ENCODE data around the gene NPHS1. TPM values are rescaled to one million over a fixed set of nuclear protein-coding genes. Genes with fewer than 3 reads are reported as not detected.

The NPHS1 gene
- total and polyA plus RNA-seq, 2 of the 8 experiments (the other 6 are each of a cell fraction or from before 2014, with no cell fraction given), result 1.3 to 1.4 TPM

DNA sequence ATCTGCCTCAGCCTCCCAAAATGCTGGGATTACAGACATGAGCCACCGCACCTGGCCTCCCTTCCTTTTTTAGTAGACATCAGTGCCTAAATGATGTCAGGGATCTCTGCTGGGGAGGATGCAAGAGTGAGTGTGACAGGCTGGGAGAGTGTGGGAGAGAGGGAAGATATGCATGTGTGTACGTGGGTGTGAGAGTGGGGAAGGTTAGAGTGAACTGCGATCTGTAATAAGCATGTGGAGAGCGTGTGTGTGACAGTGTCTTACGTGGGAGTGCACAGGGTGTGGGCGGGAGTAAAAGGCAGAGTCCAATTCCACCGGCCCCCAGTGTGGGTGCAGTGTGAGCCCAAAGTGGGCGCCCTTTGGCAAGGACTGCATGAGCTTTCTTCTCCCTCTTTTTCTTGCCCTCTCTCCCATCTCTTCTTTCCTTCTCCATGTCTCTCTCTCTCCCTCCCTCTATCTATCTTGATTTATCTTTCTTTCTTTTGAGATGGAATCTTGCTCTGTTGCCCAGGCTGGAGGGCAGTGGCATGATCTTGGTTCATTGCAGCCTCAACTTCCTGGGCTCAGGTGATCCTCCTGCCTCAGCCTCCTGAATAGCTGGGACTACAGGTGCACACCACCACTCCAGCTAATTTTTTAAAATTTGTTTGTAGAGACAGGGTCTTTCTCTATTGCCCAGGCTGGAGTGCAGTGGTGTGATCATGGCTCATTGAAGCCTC lies 893 bp upstream of the NPHS1 start:
- WGBS, 2 experiments (ENCODE audit: extremely low coverage in 1 of 2, insufficient coverage in 1 of 2, insufficient read length in 1 of 2, insufficient replicate concordance in 2 of 2, low coverage in 1 of 2, low lambda C conversion rate in 2 of 2, missing lambda C conversion rate in 1 of 2), result 89% methylated on average over 8 of the region's 8 CpGs; no CpG with 5 or more reads in 1 of the 2 experiments
- no peak overlapping the region for H3K4me3 ChIP-seq (ENCODE audit: extremely low read depth in 1 of 4, insufficient read depth in 2 of 4, low read depth in 3 of 4, low read length in 4 of 4)
- no peak overlapping the region for H2BK12ac ChIP-seq (ENCODE audit: low read depth, low read length)
- H3K56ac ChIP-seq (replicated peaks; ENCODE audit: insufficient read length, low read depth, low read length), result no peak overlapping the region
- no peak overlapping the region for H3K9ac ChIP-seq (replicated peaks in 1 of 4; ENCODE audit: extremely low read depth in 1 of 4, low read depth in 3 of 4, low read length in 3 of 4)
- H4K5ac ChIP-seq (ENCODE audit: insufficient read length, low read depth, low read length), result no peak overlapping the region
- H3K4me2 ChIP-seq (ENCODE audit: insufficient read depth in 1 of 2, low read depth in 2 of 2, low read length in 2 of 2), result no peak overlapping the region
- no peak overlapping the region for H2BK120ac ChIP-seq (replicated peaks; ENCODE audit: low read depth, low read length)
- peaks cover 0 to 12% (median 7%) of the 10 kb centered on the region in 4 experiments; a peak in 5 of 7 replicates for H3K4me1 ChIP-seq (replicated peaks in 1 of 4; ENCODE audit: control insufficient read depth in 3 of 4, insufficient read depth in 4 of 4, low read length in 3 of 4)
- H3K27me3 ChIP-seq (replicated peaks in 1 of 4; ENCODE audit: control insufficient read depth in 3 of 4, extremely low read depth in 1 of 4, insufficient read depth in 3 of 4, low read length in 3 of 4), result peaks cover 3 to 36% (median 29%) of the 10 kb centered on the region in 4 experiments
- no peak overlapping the region for H2AFZ ChIP-seq (ENCODE audit: low read length)
- H3K79me2 ChIP-seq (ENCODE audit: control insufficient read depth in 1 of 2, insufficient read depth in 2 of 2, low read length in 2 of 2), result no peaks in the 10 kb centered on the region
- H2AK5ac ChIP-seq (ENCODE audit: low read depth, low read length), result peak overlapping the region; percentile 75; the same call in 1 of the 2 replicates
- no peaks in the 10 kb centered on the region for H3K9me3 ChIP-seq (ENCODE audit: insufficient read depth in 2 of 2, low read depth in 1 of 2, low read length in 1 of 2)
- no peak overlapping the region for H3K27ac ChIP-seq (ENCODE audit: low read depth, low read length)
- H2BK20ac ChIP-seq (ENCODE audit: low read length), result no peak overlapping the region
- no peak overlapping the region for H3K18ac ChIP-seq (ENCODE audit: extremely low read depth, low read length)
- CTCF ChIA-PET (ENCODE audit: partially characterized antibody), result interaction anchor here (0.8 to 1.8 kb wide), 5 partner anchors 32 to 112 kb away, joined by 3 to 4 read pairs (median 3); no protein-coding TSS in a partner anchor
- peaks cover 0 to 1% of the 10 kb centered on the region in 2 experiments for H4K20me1 ChIP-seq (replicated peaks in 1 of 2; ENCODE audit: control insufficient read depth in 1 of 2, insufficient read depth in 2 of 2, low read length in 2 of 2)
- no peak overlapping the region for H4K91ac ChIP-seq (replicated peaks; ENCODE audit: insufficient read length, low read length)
- no peaks in the 10 kb centered on the region for H3K36me3 ChIP-seq (ENCODE audit: control insufficient read depth in 2 of 4, insufficient read depth in 4 of 4, low read length in 3 of 4)
- H3K23me2 ChIP-seq (ENCODE audit: low read depth, low read length), result peaks cover 8% of the 10 kb centered on the region; the same call in 1 of the 2 replicates
- POLR2A ChIA-PET (ENCODE audit: partially characterized antibody), result interaction anchor here (1.0 kb wide), 1 partner anchor 8 kb away, joined by 4 read pairs; no protein-coding TSS in a partner anchor
- no peak for FAIRE-seq
- no peak overlapping the region for H4K8ac ChIP-seq (ENCODE audit: extremely low read depth, insufficient read depth, low read length)
- no peak for DNase-seq (ENCODE audit: low read depth in 1 of 2, low spot score in 2 of 2)
- H3K14ac ChIP-seq (ENCODE audit: insufficient read length), result no peak overlapping the region
- no peak overlapping the region for H2BK5ac ChIP-seq (ENCODE audit: low read depth, low read length)
- H3K23ac ChIP-seq (ENCODE audit: insufficient read length), result no peak overlapping the region
- H2BK15ac ChIP-seq (ENCODE audit: low read length), result no peak overlapping the region
- no peak overlapping the region for H3K4ac ChIP-seq (replicated peaks; ENCODE audit: insufficient read length, low read depth, low read length)
- no peaks in the 10 kb centered on the region for H3K79me1 ChIP-seq (ENCODE audit: low read depth, low read length)
- TF ChIP-seq POU5F1 (IDR thresholded peaks at IDR 0.05; ENCODE audit: low read depth, low read length) (no peak), MAFK (IDR thresholded peaks at IDR 0.05; ENCODE audit: low read depth, low read length) (no peak), TEAD4 (IDR thresholded peaks at IDR 0.05; ENCODE audit: low read depth, low read length) (no peak), BRCA1 (IDR thresholded peaks at IDR 0.05; ENCODE audit: low read depth, low read length) (no peak), EGR1 (IDR thresholded peaks at IDR 0.05; ENCODE audit: borderline replicate concordance, low read depth, low read length) (no peak), ZNF274 (IDR thresholded peaks at IDR 0.05; ENCODE audit: borderline replicate concordance, extremely low read depth, low read length) (no peak), EP300 (IDR thresholded peaks at IDR 0.05; ENCODE audit: borderline replicate concordance in 1 of 2, low read depth in 2 of 2, low read length in 2 of 2) (no peak), SIX5 (IDR thresholded peaks at IDR 0.05; ENCODE audit: low read depth, low read length) (no peak), RAD21 (IDR thresholded peaks at IDR 0.05 in 1 of 2, conservative IDR thresholded peaks at IDR 0.05 in 1 of 2; ENCODE audit: low read depth in 2 of 2, low read length in 2 of 2) (no peak), KDM4A (IDR thresholded peaks at IDR 0.05; ENCODE audit: low read depth, low read length, severe bottlenecking) (no peak)
